ENCODE data around the gene NXPH4.

Gene NXPH4

DNA sequence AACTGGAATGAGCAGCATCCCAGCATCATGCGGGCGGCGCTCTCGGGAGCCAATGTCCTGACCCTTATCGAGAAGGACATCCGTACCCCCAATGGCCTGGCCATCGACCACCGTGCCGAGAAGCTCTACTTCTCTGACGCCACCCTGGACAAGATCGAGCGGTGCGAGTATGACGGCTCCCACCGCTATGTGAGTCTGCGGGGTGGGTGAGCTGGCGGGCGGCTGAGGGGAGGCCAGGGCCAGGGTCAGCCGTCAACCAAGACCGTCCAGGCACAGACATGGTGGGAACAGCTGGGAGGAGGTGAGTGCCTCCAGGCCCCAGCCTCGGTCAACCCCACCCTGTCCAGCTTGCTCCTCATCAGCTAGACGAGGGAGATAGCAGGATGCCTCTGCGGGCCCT, 25.8 kb upstream of the NXPH4 start:
- H3K27ac ChIP-seq = no peak overlapping the region
- no peak for TF ChIP-seq CTCF (IDR thresholded peaks at IDR 0.05)
- TF ChIP-seq ZFX (IDR thresholded peaks at IDR 0.05; ENCODE audit: borderline replicate concordance) = no peak

GRCh38 chr12:57191410-57191809, 25.2 kb upstream of the NXPH4 start:
- no peak for TF ChIP-seq ZFX (IDR thresholded peaks at IDR 0.05; ENCODE audit: borderline replicate concordance)
- TF ChIP-seq CTCF (IDR thresholded peaks at IDR 0.05) = no peak
- no peak overlapping the region for H3K27ac ChIP-seq

DNA sequence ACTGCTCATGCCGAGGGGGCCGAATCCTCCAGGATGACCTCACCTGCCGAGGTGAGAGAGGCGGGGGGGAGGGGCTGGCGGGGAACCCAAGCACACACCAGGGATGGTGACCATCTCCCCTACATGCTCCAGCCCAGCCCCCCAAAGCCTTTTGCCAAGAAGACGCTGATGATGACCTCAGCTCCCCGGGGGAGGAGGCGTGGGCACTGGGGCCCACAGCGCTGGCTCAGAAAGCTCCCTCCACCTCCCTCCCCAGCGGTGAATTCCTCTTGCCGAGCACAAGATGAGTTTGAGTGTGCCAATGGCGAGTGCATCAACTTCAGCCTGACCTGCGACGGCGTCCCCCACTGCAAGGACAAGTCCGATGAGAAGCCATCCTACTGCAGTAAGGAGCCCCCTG, 23.7 kb upstream of the NXPH4 start:
- H3K27ac ChIP-seq = no peak overlapping the region
- TF ChIP-seq ZFX (IDR thresholded peaks at IDR 0.05; ENCODE audit: borderline replicate concordance) = no peak
- no peak for TF ChIP-seq CTCF (IDR thresholded peaks at IDR 0.05)

DNA sequence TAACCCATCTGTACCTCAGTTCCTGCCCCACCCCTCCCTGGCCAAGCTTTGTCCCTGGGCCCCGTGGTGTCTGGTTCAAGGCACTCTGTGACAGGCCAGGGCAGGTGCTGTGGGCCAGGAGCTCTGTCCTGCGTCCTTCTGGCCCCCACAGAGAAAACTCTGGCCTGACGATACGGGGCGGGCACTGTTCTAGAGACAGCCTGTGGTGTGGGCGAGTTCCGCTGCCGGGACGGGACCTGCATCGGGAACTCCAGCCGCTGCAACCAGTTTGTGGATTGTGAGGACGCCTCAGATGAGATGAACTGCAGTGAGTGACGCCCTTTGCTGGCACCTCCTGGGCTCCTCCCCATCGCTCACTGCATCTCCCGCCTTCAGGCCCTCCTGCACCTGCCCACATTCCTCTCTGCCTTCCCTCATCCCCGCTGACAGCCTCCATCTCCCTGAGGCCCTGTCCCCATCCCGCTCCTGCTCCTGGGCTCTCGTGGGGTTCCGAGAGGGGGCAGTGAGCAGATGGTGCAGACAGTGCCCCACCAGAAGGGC, 22.8 kb upstream of the NXPH4 start:
- H3K27ac ChIP-seq = no peak overlapping the region
- TF ChIP-seq CTCF (IDR thresholded peaks at IDR 0.05) (no peak), ZFX (IDR thresholded peaks at IDR 0.05; ENCODE audit: borderline replicate concordance) (no peak)

- TF ChIP-seq CTCF (IDR thresholded peaks at IDR 0.05) (no peak), ZFX (IDR thresholded peaks at IDR 0.05; ENCODE audit: borderline replicate concordance) (no peak)
- no peak overlapping the region for H3K27ac ChIP-seq
Measured at GRCh38 chr12:57194253-57194652, 22.3 kb upstream of the NXPH4 start.

DNA sequence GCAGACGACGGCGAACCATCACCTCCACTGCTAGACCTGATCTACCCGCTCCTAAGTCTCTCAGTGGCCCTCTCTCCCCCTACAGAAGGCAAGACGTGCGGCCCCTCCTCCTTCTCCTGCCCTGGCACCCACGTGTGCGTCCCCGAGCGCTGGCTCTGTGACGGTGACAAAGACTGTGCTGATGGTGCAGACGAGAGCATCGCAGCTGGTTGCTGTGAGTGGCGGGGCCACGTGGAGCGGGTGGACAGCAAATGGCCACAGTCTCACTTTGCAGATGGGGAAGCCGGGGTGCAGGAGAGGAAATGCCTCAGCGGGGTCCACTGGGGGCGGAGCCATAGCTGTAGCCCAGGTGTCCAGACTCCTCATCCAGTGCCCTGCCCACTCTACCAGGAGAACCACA, 21.4 kb upstream of the NXPH4 start:
- H3K27ac ChIP-seq = no peak overlapping the region
- TF ChIP-seq ZFX (IDR thresholded peaks at IDR 0.05; ENCODE audit: borderline replicate concordance) (no peak), CTCF (IDR thresholded peaks at IDR 0.05) (no peak)

DNA sequence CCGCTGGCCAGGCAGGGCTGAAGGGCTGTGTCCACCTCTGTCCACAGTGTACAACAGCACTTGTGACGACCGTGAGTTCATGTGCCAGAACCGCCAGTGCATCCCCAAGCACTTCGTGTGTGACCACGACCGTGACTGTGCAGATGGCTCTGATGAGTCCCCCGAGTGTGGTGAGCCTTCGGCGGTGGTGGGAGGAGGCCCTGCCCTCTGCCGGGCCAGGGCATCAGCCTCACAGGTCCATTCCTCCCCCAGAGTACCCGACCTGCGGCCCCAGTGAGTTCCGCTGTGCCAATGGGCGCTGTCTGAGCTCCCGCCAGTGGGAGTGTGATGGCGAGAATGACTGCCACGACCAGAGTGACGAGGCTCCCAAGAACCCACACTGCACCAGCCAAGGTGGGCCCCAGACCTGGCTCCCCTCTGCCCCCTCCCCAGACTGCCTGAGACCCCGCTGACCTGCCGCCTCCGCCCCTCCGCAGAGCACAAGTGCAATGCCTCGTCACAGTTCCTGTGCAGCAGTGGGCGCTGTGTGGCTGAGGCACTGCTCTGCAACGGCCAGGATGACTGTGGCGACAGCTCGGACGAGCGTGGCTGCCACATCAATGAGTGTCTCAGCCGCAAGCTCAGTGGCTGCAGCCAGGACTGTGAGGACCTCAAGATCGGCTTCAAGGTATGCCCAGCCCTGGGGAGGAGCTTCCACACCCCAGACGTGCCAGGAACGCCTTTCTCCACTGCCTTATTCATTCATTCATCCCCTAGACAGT, 20.8 kb upstream of the NXPH4 start:
- TF ChIP-seq CTCF (IDR thresholded peaks at IDR 0.05) = peak; percentile 42
- TF ChIP-seq ZFX (IDR thresholded peaks at IDR 0.05; ENCODE audit: borderline replicate concordance) = no peak
- H3K27ac ChIP-seq = no peak overlapping the region
